A549 (cell line): Measurements from ENCODE around the gene NUMB.

ENCODE experiments used
- CBX8 ChIP-seq: fragments of 200-600 bp; sonication (generic); IDR thresholded peaks from 2 replicates; pipeline ENCODE4 v1.6.1; 2016
- CHD4 ChIP-seq: fragments of 200-600 bp; sonication (generic); IDR thresholded peaks from 2 replicates; pipeline ENCODE4 v1.6.1; 2016; ENCODE audit warnings: antibody characterized with exemption, mild to moderate bottlenecking, borderline replicate concordance
- EHF ChIP-seq: fragments of 250-450 bp; sonication (Bioruptor Pico); IDR thresholded peaks from 2 replicates; pipeline ENCODE4 v1.5.0; 2020; ENCODE audit warnings: mild to moderate bottlenecking
- EP300 ChIP-seq, 2 experiments: fragments of >200 bp; sonication (Bioruptor Twin); formaldehyde crosslinking; IDR thresholded peaks; 2 replicates in 1 of 2; 3 replicates in 1 of 2; pipeline ENCODE4 v1.6.1; 2016 to 2017
- MYC ChIP-seq: IDR thresholded peaks from 2 replicates; pipeline ENCODE4 v1.6.1; 2012; ENCODE audit warnings: mild to moderate bottlenecking, inconsistent platforms, low read length, improper control_type of control experiment, borderline replicate concordance
- NR3C1 ChIP-seq: fragments of >200 bp; sonication (Bioruptor Twin); formaldehyde crosslinking; IDR thresholded peaks from 3 replicates; pipeline ENCODE4 v1.6.1; 2017
- POLR2A ChIP-seq: IDR thresholded peaks from 2 replicates; pipeline ENCODE4 v1.6.1; 2012; ENCODE audit warnings: mild to moderate bottlenecking, low read length
- RNF2 ChIP-seq: fragments of 200-600 bp; sonication (generic); IDR thresholded peaks from 2 replicates; pipeline ENCODE4 v1.6.1; 2016; ENCODE audit warnings: low read depth, mild to moderate bottlenecking, antibody characterized with exemption, moderate library complexity, borderline replicate concordance
- ZFP36 ChIP-seq: fragments of 450-650 bp; IDR thresholded peaks from 2 replicates; pipeline ENCODE4 v1.6.1; 2014; ENCODE audit warnings: borderline replicate concordance; ENCODE audit not compliant: partially characterized antibody
- ZNF302 ChIP-seq: fragments of 250-450 bp; sonication (Bioruptor Pico); IDR thresholded peaks from 2 replicates; pipeline ENCODE4 v1.9.0; 2021; ENCODE audit warnings: inconsistent platforms, mild to moderate bottlenecking, moderate library complexity
- TF ChIP-seq, protein P1 (sequence below): fragments of >200 bp; sonication (Bioruptor Twin); formaldehyde crosslinking; IDR thresholded peaks from 3 replicates; pipeline ENCODE4 v1.5.1; 2016
- TF ChIP-seq, protein P2 (sequence below): fragments of 250-450 bp; sonication (Bioruptor Pico); IDR thresholded peaks from 2 replicates; pipeline ENCODE4 v1.5.0; 2021; ENCODE audit warnings: mild to moderate bottlenecking, moderate library complexity, borderline replicate concordance
- TF ChIP-seq, protein P3 (sequence below): fragments of 200-600 bp; sonication (generic); IDR thresholded peaks from 2 replicates; pipeline ENCODE4 v1.6.1; 2016; ENCODE audit warnings: antibody characterized with exemption, mild to moderate bottlenecking, moderate library complexity

DNA sequence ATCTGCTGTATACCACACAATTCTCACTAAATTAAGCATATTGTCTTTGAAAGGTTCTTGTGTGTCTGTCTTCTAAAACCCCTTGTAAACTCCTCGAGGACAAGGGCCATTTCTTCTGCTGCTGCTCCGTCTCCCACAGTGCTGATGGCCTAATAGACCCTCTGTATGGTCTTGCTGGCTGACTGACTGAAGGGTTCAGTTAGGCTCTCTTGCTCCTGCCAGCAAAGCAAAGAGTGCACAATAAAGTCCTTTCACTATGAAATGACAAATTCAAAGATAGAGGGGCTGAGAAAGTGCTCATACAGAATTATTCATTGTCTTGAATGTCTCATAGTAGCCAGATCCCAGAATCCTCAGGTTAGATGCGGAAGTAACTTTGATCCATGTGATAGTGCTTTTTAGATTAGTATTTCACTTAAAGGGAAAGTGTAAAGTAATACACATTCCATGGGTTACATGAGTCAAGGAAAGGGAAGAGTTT lies 18.1 kb upstream of the NUMB start:
- TF ChIP-seq NR3C1 (no peak), POLR2A (no peak), ZNF302 (CRISPR knock-in tag) (no peak), EHF (CRISPR knock-in tag) (no peak), RNF2 (no peak), EP300 (IDR thresholded peaks at IDR 0.05) (no peak), MYC (no peak), ZFP36 (no peak), CHD4 (no peak), CBX8 (no peak)
- TF ChIP-seq, protein P1, sequence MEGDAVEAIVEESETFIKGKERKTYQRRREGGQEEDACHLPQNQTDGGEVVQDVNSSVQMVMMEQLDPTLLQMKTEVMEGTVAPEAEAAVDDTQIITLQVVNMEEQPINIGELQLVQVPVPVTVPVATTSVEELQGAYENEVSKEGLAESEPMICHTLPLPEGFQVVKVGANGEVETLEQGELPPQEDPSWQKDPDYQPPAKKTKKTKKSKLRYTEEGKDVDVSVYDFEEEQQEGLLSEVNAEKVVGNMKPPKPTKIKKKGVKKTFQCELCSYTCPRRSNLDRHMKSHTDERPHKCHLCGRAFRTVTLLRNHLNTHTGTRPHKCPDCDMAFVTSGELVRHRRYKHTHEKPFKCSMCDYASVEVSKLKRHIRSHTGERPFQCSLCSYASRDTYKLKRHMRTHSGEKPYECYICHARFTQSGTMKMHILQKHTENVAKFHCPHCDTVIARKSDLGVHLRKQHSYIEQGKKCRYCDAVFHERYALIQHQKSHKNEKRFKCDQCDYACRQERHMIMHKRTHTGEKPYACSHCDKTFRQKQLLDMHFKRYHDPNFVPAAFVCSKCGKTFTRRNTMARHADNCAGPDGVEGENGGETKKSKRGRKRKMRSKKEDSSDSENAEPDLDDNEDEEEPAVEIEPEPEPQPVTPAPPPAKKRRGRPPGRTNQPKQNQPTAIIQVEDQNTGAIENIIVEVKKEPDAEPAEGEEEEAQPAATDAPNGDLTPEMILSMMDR, result no peak
- TF ChIP-seq, protein P2, sequence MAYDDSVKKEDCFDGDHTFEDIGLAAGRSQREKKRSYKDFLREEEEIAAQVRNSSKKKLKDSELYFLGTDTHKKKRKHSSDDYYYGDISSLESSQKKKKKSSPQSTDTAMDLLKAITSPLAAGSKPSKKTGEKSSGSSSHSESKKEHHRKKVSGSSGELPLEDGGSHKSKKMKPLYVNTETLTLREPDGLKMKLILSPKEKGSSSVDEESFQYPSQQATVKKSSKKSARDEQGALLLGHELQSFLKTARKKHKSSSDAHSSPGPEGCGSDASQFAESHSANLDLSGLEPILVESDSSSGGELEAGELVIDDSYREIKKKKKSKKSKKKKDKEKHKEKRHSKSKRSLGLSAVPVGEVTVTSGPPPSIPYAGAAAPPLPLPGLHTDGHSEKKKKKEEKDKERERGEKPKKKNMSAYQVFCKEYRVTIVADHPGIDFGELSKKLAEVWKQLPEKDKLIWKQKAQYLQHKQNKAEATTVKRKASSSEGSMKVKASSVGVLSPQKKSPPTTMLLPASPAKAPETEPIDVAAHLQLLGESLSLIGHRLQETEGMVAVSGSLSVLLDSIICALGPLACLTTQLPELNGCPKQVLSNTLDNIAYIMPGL (CRISPR knock-in tag), result no peak
- TF ChIP-seq, protein P3, sequence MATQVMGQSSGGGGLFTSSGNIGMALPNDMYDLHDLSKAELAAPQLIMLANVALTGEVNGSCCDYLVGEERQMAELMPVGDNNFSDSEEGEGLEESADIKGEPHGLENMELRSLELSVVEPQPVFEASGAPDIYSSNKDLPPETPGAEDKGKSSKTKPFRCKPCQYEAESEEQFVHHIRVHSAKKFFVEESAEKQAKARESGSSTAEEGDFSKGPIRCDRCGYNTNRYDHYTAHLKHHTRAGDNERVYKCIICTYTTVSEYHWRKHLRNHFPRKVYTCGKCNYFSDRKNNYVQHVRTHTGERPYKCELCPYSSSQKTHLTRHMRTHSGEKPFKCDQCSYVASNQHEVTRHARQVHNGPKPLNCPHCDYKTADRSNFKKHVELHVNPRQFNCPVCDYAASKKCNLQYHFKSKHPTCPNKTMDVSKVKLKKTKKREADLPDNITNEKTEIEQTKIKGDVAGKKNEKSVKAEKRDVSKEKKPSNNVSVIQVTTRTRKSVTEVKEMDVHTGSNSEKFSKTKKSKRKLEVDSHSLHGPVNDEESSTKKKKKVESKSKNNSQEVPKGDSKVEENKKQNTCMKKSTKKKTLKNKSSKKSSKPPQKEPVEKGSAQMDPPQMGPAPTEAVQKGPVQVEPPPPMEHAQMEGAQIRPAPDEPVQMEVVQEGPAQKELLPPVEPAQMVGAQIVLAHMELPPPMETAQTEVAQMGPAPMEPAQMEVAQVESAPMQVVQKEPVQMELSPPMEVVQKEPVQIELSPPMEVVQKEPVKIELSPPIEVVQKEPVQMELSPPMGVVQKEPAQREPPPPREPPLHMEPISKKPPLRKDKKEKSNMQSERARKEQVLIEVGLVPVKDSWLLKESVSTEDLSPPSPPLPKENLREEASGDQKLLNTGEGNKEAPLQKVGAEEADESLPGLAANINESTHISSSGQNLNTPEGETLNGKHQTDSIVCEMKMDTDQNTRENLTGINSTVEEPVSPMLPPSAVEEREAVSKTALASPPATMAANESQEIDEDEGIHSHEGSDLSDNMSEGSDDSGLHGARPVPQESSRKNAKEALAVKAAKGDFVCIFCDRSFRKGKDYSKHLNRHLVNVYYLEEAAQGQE, result no peak
